Astrocyte (in vitro differentiated cells and primary cell): ENCODE measurements around the gene ESYT3. TPM values are rescaled to one million over a fixed set of nuclear protein-coding genes. Genes with fewer than 3 reads are reported as not detected.

ENCODE experiments used
- DNase-seq: peaks from one replicate; pipeline ENCODE4 v3.0.0-alpha.2; 2010; ENCODE audit warnings: low read depth
- FAIRE-seq: peaks from 2 replicates; lab custom pipeline; 2011; peaks lifted over from hg19 to GRCh38; lab: Jason Lieb, UNC
- H2AFZ ChIP-seq: 2 replicates; pipeline ENCODE4 v1.6.0; 2012; ENCODE audit warnings: low read depth, low read length, inconsistent platforms
- H3K27ac ChIP-seq: 2 replicates; pipeline ENCODE4 v1.5.1; 2011; ENCODE audit warnings: low read depth, low read length, inconsistent platforms
- H3K27me3 ChIP-seq: 2 replicates; pipeline ENCODE4 v1.6.0; 2011; ENCODE audit warnings: low read length, inconsistent platforms; ENCODE audit not compliant: insufficient read depth
- H3K36me3 ChIP-seq: 2 replicates; pipeline ENCODE4 v1.5.1; 2011; ENCODE audit warnings: low read length, inconsistent platforms; ENCODE audit not compliant: insufficient read depth
- H3K4me1 ChIP-seq: 2 replicates; pipeline ENCODE4 v1.5.1; 2011; ENCODE audit warnings: low read length, inconsistent platforms; ENCODE audit not compliant: insufficient read depth
- H3K4me2 ChIP-seq: 2 replicates; pipeline ENCODE4 v1.6.0; 2012; ENCODE audit warnings: low read length, inconsistent platforms
- H3K4me3 ChIP-seq: 2 replicates; pipeline ENCODE4 v1.5.1; 2011; ENCODE audit warnings: low read depth, mild to moderate bottlenecking, low read length, inconsistent platforms; ENCODE audit not compliant: insufficient read depth
- H3K79me2 ChIP-seq: 2 replicates; pipeline ENCODE4 v1.6.0; 2012; ENCODE audit warnings: mild to moderate bottlenecking, low read length, inconsistent platforms; ENCODE audit not compliant: insufficient read depth
- H3K9ac ChIP-seq: 2 replicates; pipeline ENCODE4 v1.6.0; 2012; ENCODE audit warnings: mild to moderate bottlenecking, low read length, inconsistent platforms
- H3K9me3 ChIP-seq: 2 replicates; pipeline ENCODE4 v1.5.1; 2012; ENCODE audit warnings: low read depth, mild to moderate bottlenecking, low read length, inconsistent platforms; ENCODE audit not compliant: insufficient read depth
- H4K20me1 ChIP-seq: 2 replicates; pipeline ENCODE4 v1.6.0; 2012; ENCODE audit warnings: low read length, inconsistent platforms; ENCODE audit not compliant: insufficient read depth
- H3K27ac Mint-ChIP-seq: one replicate; pipeline ENCODE4 v1.8.0; 2021; ENCODE audit warnings: mild to moderate bottlenecking, mixed read lengths; ENCODE audit not compliant: unreplicated experiment
- H3K27me3 Mint-ChIP-seq: one replicate; pipeline ENCODE4 v1.8.0; 2021; ENCODE audit warnings: low read depth, mixed read lengths; ENCODE audit not compliant: unreplicated experiment
- H3K36me3 Mint-ChIP-seq: one replicate; pipeline ENCODE4 v1.8.0; 2021; ENCODE audit warnings: low read depth, mixed read lengths; ENCODE audit not compliant: unreplicated experiment
- H3K4me1 Mint-ChIP-seq: one replicate; pipeline ENCODE4 v1.8.0; 2021; ENCODE audit warnings: low read depth, mixed read lengths; ENCODE audit not compliant: unreplicated experiment
- H3K4me3 Mint-ChIP-seq: one replicate; pipeline ENCODE4 v1.8.0; 2021; ENCODE audit warnings: mild to moderate bottlenecking, moderate library complexity, mixed read lengths; ENCODE audit not compliant: unreplicated experiment
- H3K9me3 Mint-ChIP-seq: one replicate; pipeline ENCODE4 v1.8.0; 2021; ENCODE audit warnings: mild to moderate bottlenecking, mixed read lengths; ENCODE audit not compliant: unreplicated experiment
- EZH2 ChIP-seq: IDR thresholded peaks from 2 replicates; pipeline ENCODE4 v1.6.1; 2012; ENCODE audit warnings: mild to moderate bottlenecking, low read length, inconsistent platforms; ENCODE audit not compliant: insufficient read depth
- total RNA-seq: library from RNA; stranded (reverse); gene quantifications from 2 replicates; pipeline ENCODE4 v1.2.1, GENCODE V29; 2021
- TF ChIP-seq, protein P1 (sequence below): IDR thresholded peaks from 2 replicates; pipeline ENCODE4 v1.5.1; 2011; ENCODE audit warnings: low read depth, mild to moderate bottlenecking, inconsistent platforms, low read length, moderate library complexity; ENCODE audit not compliant: insufficient read depth

Gene ESYT3
- total RNA-seq, 1 donor from 2014 or later = 2.0 TPM

DNA sequence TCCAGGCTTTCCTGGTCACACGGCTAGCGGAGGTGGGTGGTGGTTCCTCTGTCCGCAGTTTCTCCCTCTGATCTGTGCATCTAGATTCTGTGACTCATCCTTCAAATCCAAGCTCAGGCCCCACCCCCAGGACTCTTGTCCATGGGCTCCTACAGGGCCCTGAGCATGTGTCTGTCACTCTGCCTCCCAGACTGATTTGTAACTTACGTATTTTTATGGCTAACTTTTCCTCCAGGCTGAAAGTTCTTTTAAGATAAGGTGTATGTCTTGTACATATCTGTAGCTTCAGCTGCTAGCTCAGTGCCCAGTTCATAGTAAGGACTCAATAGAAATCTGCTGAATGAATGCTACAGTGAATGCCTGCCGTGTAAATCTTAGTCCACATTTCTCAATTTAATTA is 8.0 kb downstream of the ESYT3 start:
- no peaks in the 10 kb centered on the region for H3K79me2 ChIP-seq
- H3K36me3 ChIP-seq = no peaks in the 10 kb centered on the region
- Mint-ChIP-seq H3K9me3 (no peaks in the 10 kb centered on the region), H3K27me3 (peaks cover 2% of the 10 kb centered on the region), H3K4me3 (peak overlapping the region; percentile 32), H3K27ac (peak overlapping the region; percentile 51), H3K4me1 (peaks cover 61% of the 10 kb centered on the region), H3K36me3 (peaks cover 3% of the 10 kb centered on the region)
- no peak overlapping the region for H3K27ac ChIP-seq
- H3K4me2 ChIP-seq = peak overlapping the region; percentile 4
- H3K4me1 ChIP-seq = peaks cover 13% of the 10 kb centered on the region
- no peaks in the 10 kb centered on the region for H3K9me3 ChIP-seq
- no peak overlapping the region for H3K4me3 ChIP-seq
- H4K20me1 ChIP-seq = no peaks in the 10 kb centered on the region
- peak; percentile 87 for FAIRE-seq
- H3K9ac ChIP-seq = no peak overlapping the region
- DNase-seq = peak; percentile 65
- H2AFZ ChIP-seq = no peak overlapping the region
- peaks cover 3% of the 10 kb centered on the region for H3K27me3 ChIP-seq
- no peak for TF ChIP-seq EZH2
- TF ChIP-seq, protein P1, sequence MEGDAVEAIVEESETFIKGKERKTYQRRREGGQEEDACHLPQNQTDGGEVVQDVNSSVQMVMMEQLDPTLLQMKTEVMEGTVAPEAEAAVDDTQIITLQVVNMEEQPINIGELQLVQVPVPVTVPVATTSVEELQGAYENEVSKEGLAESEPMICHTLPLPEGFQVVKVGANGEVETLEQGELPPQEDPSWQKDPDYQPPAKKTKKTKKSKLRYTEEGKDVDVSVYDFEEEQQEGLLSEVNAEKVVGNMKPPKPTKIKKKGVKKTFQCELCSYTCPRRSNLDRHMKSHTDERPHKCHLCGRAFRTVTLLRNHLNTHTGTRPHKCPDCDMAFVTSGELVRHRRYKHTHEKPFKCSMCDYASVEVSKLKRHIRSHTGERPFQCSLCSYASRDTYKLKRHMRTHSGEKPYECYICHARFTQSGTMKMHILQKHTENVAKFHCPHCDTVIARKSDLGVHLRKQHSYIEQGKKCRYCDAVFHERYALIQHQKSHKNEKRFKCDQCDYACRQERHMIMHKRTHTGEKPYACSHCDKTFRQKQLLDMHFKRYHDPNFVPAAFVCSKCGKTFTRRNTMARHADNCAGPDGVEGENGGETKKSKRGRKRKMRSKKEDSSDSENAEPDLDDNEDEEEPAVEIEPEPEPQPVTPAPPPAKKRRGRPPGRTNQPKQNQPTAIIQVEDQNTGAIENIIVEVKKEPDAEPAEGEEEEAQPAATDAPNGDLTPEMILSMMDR = no peak

DNA sequence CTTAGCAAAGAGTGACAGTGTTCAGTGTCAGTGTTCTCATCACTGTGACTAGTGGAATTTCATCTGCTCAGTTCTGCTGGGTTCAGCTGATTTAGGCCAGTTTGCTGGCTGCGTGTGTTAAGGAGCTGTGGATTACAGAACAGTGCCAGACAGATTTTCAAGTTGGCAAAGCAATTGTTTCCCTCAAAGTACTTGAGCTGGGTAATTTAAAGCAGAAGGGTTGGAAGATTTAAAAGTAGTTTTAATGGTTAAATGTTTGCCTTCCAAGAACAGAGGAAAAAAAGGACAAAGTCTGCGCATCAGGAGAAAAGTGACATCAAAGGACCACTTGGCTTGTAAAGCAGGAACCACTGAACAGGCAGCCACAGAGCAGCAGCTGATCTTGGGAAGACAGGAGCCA is 8.7 kb downstream of the ESYT3 start:
- Histone ChIP-seq H3K27ac (no peak overlapping the region), H4K20me1 (no peaks in the 10 kb centered on the region), H3K4me3 (no peak overlapping the region), H3K9me3 (no peaks in the 10 kb centered on the region), H3K4me2 (no peak overlapping the region), H3K27me3 (peaks cover 3% of the 10 kb centered on the region), H3K9ac (no peak overlapping the region), H3K4me1 (peaks cover 13% of the 10 kb centered on the region), H3K36me3 (no peaks in the 10 kb centered on the region), H3K79me2 (no peaks in the 10 kb centered on the region), H2AFZ (no peak overlapping the region)
- no peaks in the 10 kb centered on the region for H3K27me3 Mint-ChIP-seq
- TF ChIP-seq, protein P1 = no peak
- H3K4me1 Mint-ChIP-seq = peaks cover 61% of the 10 kb centered on the region
- peak overlapping the region; percentile 23 for H3K4me3 Mint-ChIP-seq
- DNase-seq (no peak), FAIRE-seq (no peak)
- peaks cover 3% of the 10 kb centered on the region for H3K36me3 Mint-ChIP-seq
- H3K27ac Mint-ChIP-seq = peak overlapping the region; percentile 44
- no peaks in the 10 kb centered on the region for H3K9me3 Mint-ChIP-seq

DNA sequence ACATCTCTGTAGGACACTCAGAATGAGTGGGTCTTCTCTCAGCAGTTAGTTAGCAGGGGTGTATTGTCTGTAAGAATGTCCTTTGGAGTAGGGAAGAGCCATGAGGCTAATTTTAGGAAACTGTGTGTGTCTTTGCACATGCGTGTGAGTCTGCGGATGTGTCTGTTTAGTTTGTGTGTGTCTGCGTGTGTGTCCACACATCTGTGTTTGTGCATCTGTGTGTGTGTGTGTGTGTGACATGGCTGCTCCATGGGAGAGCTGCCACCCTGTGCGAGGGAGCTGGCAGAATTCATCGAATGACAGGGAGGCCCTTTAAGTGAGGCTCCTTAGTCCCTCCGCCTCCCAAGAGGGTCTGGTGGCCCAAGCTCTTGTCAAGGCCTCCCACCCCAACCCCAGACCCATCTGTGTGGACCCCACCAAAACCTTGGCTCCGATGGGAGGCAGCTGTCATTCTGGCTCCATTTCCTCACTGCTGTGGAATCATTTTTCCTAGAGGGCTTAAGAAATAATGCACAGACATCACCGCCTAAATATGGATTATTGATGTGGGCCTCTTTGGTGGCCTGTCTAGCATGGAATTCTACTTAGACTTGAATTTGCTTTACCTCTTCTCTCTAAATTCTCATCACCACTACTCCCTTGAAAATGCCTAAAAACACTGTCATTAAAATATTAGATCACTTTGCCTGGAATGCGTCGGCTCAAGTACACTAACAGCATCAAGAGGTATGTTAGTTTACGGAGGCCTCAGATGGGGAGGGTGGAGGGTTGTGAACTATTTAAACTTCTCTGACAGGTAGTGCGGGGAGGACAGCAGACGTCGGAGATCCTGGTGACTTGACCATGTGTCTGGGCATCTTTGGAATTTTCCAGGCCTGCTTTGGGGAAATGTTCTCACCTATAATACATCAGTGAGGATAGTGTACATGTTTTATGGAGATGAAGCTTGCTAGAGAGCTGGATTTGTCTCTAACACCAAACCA is 9.4 kb downstream of the ESYT3 start:
- no peak overlapping the region for H3K9ac ChIP-seq
- Mint-ChIP-seq H3K4me3 (peak overlapping the region; percentile 23), H3K36me3 (peaks cover 3% of the 10 kb centered on the region), H3K27me3 (no peaks in the 10 kb centered on the region), H3K27ac (peak overlapping the region; percentile 44), H3K9me3 (no peaks in the 10 kb centered on the region), H3K4me1 (peaks cover 63% of the 10 kb centered on the region)
- peaks cover 13% of the 10 kb centered on the region for H3K4me1 ChIP-seq
- FAIRE-seq (no peak), DNase-seq (no peak)
- H3K4me3 ChIP-seq = no peak overlapping the region
- peaks cover 3% of the 10 kb centered on the region for H3K27me3 ChIP-seq
- H3K79me2 ChIP-seq = no peaks in the 10 kb centered on the region
- TF ChIP-seq, protein P1 = no peak
- TF ChIP-seq EZH2 = no peak
- H3K27ac ChIP-seq = no peak overlapping the region
- no peaks in the 10 kb centered on the region for H3K36me3 ChIP-seq
- no peak overlapping the region for H2AFZ ChIP-seq
- H3K4me2 ChIP-seq = no peak overlapping the region
- H4K20me1 ChIP-seq = no peaks in the 10 kb centered on the region
- H3K9me3 ChIP-seq = no peaks in the 10 kb centered on the region
